Non-pigmented ciliary epithelial cell (primary cell): ENCODE measurements around the gene DENND5B.
"Not testable (repeated sequence)": the region's sequence is repeated elsewhere in the genome, so short reads cannot be mapped to it uniquely, and the experiment has no call there.

Source experiments
- DNase-seq: peaks from one replicate; pipeline ENCODE4 v3.0.0-alpha.2; 2010; ENCODE audit warnings: low read depth

The DENND5B gene

DNA sequence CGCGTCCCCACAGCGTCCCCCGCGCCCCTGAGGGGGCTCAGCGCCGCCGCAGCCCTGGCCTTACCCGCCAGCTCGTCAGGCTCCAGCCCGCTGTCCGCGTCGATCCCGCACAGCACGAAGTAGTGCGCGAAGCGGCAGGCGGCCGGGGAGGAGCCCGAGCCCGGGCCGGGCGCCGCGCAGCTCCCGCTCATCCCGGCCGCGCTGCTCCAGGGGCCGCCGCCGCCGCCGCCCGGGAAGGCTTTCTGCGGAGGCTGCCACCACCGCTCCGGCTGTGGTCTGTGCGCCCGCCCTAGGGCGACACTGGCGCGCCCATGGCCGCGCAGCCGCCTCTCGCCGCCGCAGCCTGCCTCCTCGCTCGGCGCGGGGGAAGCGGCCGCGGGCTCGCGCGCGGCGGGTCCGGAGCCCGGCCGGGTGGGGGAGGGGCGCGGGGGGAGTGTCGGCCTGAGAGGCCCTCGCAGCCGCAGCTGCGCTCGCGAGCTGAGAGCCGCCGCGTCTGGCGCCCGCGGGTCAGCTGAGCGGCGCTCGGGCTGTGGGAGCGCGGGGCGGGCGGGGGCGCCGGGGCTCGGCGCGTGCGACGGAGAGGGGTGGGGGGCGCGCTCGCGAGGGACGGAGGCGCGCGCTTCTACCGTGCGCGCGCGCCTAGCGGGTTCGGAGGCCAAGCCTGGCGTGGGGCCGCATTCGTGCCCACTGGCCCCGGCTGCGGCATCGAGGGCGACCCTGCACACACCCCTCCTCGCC is at the start of gene DENND5B:
DENND5B (minus strand) TSS at position 495 of the 738 bp plus-strand sequence; CDS start at position 191, 304 bp downstream.
- DNase-seq: no peak

DNA sequence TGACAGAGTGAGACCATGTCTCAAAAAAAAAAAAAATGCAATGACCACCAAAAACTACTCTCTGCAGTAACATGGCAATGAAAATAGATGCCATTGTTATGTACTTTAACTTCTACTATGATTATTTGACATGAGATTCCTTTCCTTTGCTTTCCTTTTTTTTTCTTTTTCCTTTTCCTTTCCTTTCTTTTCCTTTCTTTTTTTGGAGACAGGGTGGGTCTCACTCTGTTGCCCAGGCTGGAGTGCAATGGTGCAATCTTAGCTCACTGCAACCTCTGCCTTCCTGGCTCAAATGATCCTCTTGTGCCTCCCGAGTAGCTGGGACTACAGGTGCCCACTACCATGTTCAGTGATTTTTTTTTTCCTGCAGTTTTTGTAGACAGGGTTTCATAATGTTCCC is 43.7 kb upstream of the DENND5B start:
- DNase-seq: no peak

DNA sequence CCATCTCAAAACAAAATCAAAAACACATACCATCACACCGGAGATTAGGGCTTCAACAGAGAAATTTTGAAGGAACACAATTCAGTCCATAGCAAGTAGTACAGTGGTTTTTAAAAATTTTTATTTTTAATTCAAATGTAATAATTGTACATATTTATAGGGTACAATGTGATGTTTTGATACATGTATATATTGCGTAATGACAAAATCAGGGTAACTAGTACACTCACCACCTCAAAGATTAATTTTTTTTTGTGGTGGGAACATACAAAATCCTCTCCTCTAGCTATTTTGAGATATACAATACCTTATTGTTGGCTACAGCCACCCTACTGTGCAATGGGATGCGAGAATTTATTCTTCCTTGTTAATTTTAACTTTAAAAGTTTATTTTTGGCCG is 42.5 kb upstream of the DENND5B start:
- DNase-seq: no peak

DNA sequence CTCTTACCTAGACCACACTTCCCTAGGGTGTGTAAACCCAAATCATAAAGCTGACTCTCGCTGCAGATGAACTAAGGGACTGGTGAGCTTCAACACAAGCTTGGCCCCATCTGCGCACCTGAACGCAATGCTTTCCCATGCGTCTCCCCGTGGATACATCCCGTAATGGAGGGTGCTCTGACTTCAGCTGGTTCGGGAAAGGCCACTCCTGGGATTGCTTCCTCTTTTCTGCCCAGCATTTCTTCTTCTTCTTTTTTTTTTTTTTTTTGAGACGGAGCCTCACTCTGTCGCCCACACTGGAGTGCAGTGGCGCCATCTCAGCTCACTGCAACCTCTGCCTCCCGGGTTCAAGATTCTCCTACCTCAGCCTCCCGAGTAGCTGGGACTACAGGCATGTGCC is 40.9 kb upstream of the DENND5B start:
- DNase-seq: no peak

DNA sequence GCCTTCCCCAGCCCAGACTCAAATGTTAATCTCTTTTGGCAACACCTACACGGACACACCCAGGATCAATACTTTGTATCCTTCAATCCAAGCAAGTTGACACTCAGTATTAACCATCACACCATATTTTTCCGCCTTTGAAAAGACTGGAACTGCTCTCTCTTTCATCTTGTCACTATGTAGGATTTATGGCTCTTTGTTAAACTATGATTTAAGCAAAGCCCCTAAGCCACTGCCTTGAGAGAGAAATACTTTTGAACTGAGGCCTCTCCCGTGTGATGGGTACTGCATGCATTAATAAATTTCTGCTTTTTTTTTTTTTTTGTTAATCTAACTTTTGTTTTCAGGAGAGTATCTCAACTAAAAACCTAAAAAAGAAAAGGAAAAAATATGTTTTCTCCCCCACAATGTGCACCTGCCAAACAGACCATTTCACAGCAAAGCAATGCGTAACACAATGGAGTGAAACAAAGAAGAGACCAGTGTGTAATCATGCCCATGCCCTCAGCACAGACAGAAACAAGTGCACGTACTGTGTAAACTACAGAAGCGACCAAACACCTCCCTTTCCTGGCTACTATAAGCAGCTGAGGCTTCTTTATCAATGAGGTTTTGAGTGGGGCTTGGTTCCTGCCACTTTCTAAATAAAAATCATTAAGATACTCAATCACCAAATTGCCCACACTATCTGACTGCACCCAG is 40.2 kb upstream of the DENND5B start:
- DNase-seq: no peak

DNA sequence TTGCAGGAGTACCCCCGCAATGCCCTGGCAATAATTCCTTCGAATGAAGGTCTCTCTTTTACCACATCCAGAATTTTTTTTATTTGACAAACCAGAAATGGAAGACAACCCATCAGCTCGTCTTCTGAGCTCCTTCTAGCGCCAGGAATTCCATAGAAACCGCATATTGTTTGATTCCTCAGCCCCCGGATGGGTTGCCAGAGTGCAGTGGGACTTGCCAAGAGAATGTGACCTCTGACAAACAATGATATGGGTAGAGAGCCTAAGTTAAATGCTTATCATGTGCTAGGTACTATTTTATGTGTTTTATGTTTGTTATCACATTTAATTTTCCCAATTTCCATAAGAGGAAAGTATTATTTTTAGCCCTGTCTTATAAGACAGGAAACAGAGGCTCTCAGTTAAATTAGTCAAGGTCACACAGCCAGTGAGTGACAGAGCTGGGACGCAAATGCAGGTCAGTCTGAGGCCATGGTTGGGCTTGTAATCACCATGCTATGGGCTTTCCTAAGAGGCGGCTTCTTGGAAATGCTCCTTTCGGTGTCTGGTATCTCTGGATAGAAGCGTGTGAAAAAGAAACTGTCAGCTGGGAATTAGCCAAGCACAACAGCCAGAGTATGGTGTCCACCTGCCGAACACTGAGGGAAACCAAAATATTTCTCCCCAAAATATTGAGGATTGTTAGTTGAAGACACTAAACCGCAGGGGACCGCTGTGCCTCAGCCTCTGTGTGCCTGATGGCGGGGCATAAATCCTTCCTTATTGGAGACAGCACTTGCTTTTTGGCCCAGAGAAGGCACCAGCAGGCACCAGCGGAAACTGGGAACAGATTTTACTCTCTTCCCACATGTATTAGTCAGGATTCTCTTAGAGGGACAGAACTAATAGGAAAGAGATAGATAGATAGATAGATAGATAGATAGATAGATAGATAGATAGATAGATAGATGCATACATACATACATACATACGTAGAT is 39.1 kb upstream of the DENND5B start:
- no peak for DNase-seq

DNA sequence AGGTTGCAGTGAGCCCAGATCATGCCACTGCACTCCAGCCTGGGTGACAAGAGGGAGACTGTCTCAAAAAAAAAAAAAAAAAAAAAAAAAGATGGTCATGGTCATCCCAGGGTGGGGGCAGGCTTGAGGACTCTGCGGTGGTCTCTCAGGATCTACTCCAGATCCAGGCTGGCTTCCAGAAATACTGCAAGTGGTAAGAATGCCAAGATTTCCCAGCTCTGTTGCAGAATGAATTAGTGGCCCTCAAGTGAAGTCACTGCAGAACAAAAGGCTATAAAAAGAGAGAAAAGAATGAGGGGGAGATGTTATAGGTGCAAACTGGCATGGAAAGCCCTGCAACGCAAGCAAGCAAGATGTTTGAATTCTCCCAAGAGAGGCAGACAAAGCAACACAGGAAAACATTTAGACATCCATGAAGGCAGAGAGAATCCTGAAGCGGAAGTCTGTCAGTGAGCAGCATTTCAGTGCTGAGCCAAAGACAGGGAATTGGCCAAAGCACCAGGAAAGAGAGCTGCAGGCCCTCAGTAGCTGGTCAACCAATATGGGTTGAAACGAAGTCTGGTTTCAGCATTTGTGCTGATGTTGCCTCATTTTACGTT is 36.6 kb upstream of the DENND5B start:
- DNase-seq: no peak

DNA sequence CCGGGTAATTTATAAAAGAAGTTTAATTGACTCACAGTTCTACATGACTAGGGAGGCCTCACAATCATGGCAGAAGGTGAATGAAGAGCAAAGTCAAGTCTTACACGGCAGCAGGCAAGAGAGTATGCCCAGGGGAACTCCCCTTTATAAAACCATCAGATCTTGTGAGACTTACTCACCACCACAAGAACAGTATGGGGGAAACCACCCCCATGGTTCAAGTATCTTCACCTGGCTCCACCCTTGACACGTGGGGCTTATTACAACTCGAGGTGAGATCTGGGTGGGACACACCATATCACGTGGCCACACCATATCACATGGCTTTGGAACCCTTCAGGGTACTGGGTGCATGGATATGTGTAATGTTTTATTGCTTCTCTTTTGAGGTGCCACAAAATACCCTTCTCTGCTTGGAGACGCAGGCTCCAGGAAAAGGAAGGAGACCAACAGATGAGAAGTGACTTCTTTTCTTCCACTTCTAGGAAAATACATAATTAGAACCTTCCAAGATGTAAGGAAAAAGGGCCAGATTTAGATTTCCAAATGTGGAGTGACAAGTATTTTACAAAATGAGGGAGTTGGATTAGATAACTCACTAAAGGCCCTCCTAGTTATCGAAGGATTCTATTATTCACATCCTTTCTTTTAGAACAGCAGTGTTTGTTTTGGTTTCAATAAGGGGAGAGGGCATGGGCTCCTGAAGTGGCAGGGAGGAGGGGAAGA is 35.5 kb upstream of the DENND5B start:
- DNase-seq: no peak

DNA sequence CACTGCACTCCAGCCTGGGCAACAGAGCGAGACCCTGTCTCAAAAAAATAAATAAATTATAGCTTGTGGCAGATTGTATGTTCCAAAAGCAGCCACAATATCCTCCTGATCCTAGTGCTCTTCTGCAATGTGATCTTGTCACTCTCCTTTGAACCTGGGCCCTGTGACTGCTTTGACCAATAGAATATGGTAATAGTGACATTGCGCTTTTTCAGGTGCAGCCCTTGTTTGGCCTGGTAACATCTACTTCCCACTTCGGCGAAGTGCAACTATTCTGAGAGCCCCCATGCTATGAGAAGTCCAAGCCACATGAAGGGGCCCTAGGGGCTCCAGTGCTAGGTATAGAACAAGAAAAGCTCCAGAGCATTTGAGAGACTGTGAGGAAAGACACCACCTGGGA is 31.1 kb upstream of the DENND5B start:
- no peak for DNase-seq

DNA sequence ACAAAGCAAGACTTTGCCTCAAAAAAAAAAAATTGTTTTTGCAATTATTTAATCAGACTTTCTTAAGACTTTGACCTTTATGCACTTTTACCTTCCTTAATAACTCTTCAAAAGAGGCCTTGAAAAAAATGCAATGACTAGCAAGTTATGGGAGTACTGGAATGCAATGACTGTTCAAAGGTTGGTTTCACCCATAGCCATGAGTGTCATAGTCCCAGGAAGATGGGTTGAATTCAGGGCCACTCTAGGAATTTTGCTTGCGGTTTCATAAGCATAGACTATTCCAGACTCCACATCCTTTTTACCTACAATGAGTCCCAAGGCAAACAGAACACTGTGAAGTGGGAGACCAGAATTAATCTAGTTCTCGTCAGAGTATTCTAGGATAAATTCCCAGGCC is 29.4 kb upstream of the DENND5B start:
- no peak for DNase-seq

DNA sequence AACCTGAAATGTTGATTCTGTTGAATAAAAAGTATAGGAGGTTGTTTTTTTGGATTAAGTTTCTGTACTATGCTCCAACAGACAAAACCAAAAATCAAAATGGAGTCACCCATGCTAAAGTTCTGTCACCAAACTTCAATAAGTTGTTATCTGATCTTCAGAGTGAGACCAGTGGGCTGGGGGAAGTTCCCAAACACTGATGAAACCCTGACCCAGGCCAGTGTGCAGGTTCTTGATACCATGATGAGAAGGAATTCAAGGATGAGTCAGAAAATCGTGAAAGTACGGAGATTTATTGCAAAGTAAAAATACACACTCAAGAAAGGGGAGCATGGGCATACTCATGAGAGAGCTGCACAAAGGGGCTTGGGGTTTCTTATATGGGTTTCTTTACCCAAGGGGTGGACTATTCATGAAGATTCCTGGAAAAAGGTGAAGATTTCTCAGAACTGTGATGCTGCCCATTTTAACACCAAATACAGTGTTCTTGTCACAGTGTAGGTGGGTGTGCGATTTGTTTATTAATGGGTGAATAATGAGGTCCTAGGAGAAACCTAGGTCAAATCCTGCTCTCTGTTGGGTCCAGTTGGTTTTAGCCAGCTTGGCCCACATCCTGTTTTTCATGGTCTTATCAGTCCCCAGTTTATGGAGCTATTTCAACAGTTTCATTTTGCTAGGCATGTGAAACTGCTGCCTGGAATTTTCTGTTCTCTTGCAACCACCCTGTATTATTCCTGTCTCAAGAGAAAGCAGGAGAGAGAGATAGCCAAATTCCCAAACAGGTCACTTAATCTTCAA is 27.5 kb upstream of the DENND5B start:
- DNase-seq: no peak

DNA sequence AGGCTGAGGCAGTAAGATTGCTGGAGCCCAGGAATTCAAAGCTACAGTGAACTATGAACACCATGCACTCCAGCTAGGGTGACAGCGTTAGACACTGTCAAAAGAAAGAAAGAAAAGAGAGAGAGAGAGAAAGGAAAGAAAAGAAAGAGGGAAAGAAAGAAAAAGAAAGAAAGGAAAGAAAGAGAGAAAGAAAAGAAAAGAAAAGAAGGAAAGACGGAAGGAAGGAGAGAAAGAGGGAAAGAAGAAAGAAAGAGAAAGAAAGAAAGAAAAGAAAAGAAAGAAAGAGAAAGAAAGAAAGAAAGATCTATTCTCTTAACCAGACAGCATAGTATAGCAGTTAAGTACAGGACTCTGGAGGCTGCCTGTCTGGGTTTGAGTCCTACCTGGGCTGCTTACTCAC is 21.9 kb upstream of the DENND5B start:
- no peak for DNase-seq

DNA sequence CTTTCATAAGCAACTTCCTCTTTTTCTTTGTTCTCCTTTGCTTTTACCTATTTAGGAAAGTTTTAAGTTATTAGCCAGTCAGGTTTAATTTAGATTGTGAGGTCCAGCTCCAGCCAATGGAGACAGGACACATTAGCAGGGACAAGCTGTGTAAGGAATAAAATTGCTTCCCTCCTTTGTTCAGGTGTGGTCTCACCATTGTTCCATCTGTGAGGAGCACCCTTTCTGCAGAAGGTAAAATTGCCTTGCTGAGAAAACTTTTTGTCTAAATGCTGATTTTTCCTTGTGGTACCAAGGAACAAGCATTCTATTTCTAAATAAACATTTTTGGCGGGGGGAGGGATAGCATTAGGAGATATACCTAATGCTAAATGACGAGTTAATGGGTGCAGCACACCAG is 17.4 kb upstream of the DENND5B start:
- DNase-seq: not testable (repeated sequence)

DNA sequence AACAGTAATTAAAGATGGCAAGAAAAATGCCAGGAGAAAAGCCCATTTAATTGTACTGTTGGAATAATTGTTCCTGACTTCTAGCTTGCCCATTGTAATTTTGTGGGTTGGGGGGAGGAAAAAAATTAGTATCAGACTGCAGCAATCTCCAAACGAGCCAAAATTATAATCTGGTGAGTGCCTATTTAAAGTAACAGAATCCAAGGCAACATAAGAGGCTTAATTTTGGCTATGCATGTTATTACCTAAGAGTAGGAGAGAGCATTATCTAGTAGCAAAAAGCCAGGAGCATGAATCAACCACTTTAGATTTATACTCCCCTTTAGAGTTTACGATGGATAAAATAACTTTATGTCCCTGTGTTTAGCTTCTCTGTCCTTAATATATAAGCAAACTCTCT is 14.6 kb upstream of the DENND5B start:
- DNase-seq: no peak

DNA sequence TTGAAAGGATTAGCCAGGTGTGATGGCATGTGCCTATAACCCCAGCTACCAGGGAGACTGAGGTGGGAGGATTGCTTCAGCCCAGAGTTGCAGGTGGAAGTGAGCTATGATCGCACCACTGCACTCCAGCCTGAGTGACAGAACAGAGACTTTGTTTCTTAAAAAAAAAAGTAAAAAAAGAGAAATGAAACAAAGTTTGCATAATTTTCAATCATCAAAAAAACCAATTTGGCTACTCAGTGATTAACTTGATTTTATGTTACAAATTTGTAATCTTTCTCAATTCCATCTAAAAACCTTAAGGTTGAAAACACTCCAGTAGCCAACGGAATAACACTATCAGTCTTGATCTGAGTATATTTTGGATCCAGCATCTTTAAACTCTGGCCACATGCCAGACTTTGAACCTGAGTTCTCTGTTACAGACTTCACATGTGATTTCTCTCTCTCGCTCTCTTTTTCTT is 12.6 kb upstream of the DENND5B start:
- DNase-seq: no peak

DNA sequence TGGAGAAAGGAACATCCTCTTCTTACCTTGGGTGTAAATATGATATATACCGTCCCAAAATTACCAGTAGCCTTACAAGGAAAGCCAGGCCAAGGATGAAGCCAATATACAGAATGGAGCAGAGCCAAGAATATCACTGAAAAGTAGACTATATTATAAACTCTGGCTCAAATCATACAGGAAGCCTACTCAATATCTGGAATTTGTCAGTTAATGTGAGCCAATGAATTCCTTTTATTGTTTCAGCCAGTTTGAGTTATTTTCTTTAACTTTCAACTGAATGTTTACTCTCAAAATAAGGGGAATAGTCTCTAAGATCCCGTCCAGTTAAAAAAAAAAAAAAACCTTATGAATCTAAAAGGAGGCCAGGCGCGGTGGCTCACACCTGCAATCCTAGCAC is 9.8 kb upstream of the DENND5B start:
- DNase-seq: no peak

DNA sequence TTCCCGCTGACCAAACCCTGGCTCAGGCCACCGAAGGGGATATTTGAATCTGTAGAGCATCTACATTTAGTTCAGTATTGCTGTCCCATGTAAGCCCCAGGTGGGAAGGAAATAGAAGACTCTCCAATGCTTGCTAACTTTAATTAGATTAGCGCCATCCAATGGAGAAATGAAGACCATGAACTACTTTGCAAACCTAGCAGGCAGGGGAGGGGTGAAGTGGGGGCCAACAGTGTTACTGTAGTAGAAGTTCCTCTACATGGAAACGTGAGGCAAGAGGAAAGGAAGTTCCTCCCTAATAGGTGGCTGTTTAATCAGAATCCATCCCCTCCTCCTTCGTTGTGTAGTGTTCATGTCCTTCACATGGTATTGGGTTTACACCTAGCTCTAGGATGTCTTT is 9.3 kb upstream of the DENND5B start:
- DNase-seq: no peak

DNA sequence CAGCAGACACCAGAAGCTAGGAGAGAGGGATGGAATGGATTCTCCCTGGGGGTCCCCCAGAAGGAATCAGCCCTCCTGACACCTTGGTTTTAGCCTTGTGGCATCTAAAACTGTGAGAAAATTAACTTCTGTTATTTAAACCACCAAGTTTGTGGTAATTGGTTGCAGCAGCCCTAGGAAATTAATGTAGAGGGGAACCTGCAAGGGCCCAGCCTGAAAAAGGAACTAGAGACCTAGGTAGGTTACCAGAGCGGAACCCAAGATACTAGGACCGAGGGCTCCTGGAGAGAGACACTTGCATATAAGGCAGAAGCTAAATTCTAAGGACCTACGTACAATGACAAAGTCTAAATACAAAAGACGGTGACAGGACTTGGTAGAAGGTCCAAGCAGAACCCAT is 8.1 kb upstream of the DENND5B start:
- DNase-seq: no peak

DNA sequence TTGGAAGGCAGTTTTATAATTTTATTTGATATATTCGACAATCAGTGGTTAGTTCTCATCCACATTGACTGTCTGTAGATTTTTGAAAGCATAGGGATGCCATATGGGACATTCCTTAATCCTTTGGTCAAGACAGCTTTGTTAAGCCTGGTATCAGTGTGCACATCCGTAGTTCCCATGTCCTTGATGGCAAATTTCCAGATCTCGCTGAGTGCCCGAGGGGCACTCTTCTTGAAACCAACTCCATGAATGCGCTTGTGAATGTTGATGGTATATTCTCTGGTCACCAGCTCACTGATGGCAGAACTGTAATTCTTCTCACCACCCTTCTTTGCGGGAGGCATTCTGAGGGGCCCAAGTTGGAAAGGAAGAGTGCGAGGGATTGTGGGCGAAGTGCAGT is 6.1 kb upstream of the DENND5B start:
- DNase-seq: no peak

DNA sequence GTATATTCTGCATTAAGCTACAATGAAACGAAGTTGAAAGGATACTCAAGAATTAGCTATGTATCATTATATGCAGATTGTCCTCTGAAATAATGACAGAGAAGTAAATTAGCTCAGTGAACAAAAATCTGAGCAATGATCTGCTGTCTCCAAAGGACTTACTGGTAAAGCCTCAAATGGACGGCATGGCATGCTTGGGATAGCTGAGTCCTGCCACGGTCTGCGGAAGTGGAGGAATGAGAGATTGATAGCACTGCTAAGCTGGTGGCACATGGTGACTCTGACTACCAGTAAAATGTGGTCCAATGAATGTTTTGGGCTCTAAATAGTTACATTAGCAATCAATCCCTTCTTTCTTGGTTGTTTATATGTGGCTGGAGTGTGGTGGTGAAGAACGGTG is 3.7 kb upstream of the DENND5B start:
- DNase-seq: no peak
